Measurements from ENCODE around the gene OR4D10. TPM values are rescaled to one million over a fixed set of nuclear protein-coding genes. Genes with fewer than 3 reads are reported as not detected.
A peak's percentile ranks its signal among the peaks of the same experiment; 100 is the strongest.

OR4D10 gene
- total and polyA plus RNA-seq, 2 of the 13 experiments (the other 11 are each of a cell fraction or from before 2014, with no cell fraction given), result not detected

- TF ChIP-seq ZNF530 (CRISPR knock-in tag; IDR thresholded peaks at IDR 0.05; ENCODE audit: low read depth) (no peak), ZGPAT (CRISPR knock-in tag; IDR thresholded peaks at IDR 0.05) (no peak), ZNF703 (CRISPR knock-in tag; IDR thresholded peaks at IDR 0.05; ENCODE audit: borderline replicate concordance) (no peak), ZNF484 (CRISPR knock-in tag; IDR thresholded peaks at IDR 0.05; ENCODE audit: borderline replicate concordance, low read depth) (no peak), PLRG1 (conservative IDR thresholded peaks at IDR 0.05) (no peak), DPF2 (CRISPR knock-in tag; IDR thresholded peaks at IDR 0.05; ENCODE audit: borderline replicate concordance, low read depth) (no peak)
- TF ChIP-seq, protein P1, sequence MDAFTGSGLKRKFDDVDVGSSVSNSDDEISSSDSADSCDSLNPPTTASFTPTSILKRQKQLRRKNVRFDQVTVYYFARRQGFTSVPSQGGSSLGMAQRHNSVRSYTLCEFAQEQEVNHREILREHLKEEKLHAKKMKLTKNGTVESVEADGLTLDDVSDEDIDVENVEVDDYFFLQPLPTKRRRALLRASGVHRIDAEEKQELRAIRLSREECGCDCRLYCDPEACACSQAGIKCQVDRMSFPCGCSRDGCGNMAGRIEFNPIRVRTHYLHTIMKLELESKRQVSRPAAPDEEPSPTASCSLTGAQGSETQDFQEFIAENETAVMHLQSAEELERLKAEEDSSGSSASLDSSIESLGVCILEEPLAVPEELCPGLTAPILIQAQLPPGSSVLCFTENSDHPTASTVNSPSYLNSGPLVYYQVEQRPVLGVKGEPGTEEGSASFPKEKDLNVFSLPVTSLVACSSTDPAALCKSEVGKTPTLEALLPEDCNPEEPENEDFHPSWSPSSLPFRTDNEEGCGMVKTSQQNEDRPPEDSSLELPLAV (CRISPR knock-in tag; conservative IDR thresholded peaks at IDR 0.05; ENCODE audit: low read depth), result no peak
These were observed 47.6 kb downstream of the OR4D10 start (continued) for GRCh38 chr11:59520741-59521140.

GRCh38 chr11:59523541-59523940 lies 50.4 kb downstream of the OR4D10 start:
- TF ChIP-seq ZNF124 (CRISPR knock-in tag; IDR thresholded peaks at IDR 0.05), result no peak
- no peak for TF ChIP-seq SOX6 (IDR thresholded peaks at IDR 0.05)
- no peak for TF ChIP-seq SOX6 (CRISPR knock-in tag; IDR thresholded peaks at IDR 0.05)
- no peak for TF ChIP-seq YEATS4 (CRISPR knock-in tag; IDR thresholded peaks at IDR 0.05; ENCODE audit: borderline replicate concordance)
- no peak for TF ChIP-seq ATF2 (CRISPR knock-in tag; IDR thresholded peaks at IDR 0.05)
- no peak for TF ChIP-seq ZNF577 (CRISPR knock-in tag; IDR thresholded peaks at IDR 0.05; ENCODE audit: borderline replicate concordance, low read depth)
- no peak overlapping the region for H3K4me2 ChIP-seq (ENCODE audit: low read depth, low read length)
- H3K36me3 ChIP-seq (replicated peaks in 1 of 2; ENCODE audit: control insufficient read depth in 1 of 2, insufficient read depth in 2 of 2, low read length in 2 of 2), result no peaks in the 10 kb centered on the region
- POLR2A ChIA-PET, result no interaction called here
- ATAC-seq (peak; percentile 68), FAIRE-seq (no peak), DNase-seq (ENCODE audit: low spot score) (no peak)
- CTCF ChIA-PET (ENCODE audit: low intra/inter-chr PET ratio, low total read pairs), result no interaction called here
- peaks cover 3% of the 10 kb centered on the region; the same call in 1 of the 2 replicates for H3K4me1 ChIP-seq (ENCODE audit: insufficient read depth, low read length)
- intact Hi-C loops (cut with micrococcal nuclease; ENCODE audit: unreplicated experiment) (no loop called here), in situ Hi-C loops (cut with HindIII; ENCODE audit: extremely low pct_ligation_motif_present, low pct_unique_long_range_greater_than_20kb) (no loop called here)
- H3K27me3 ChIP-seq (ENCODE audit: control insufficient read depth in 1 of 2, insufficient read depth in 2 of 2, low read length in 2 of 2), result peaks cover 0 to 7% of the 10 kb centered on the region in 2 experiments; a peak in 1 of 5 replicates
- H3K9me3 ChIP-seq (ENCODE audit: low read length), result no peaks in the 10 kb centered on the region
- no peaks in the 10 kb centered on the region for H3K79me2 ChIP-seq (ENCODE audit: insufficient read depth, low read length)
- H4K20me1 ChIP-seq (ENCODE audit: insufficient read depth, low read length), result no peaks in the 10 kb centered on the region
- WGBS (ENCODE audit: low lambda C conversion rate), result 0% methylated on average over 1 of the region's 1 CpG
- no peak overlapping the region for H3K9ac ChIP-seq (ENCODE audit: insufficient read depth, low read depth, low read length)
- H3K4me3 ChIP-seq (replicated peaks in 1 of 3; ENCODE audit: insufficient read depth in 1 of 3, low read depth in 2 of 3, low read length in 3 of 3), result no peak overlapping the region
- no peak overlapping the region for H3K27ac ChIP-seq (ENCODE audit: extremely low read length, insufficient read depth, low read length)
- no peak overlapping the region for H2AFZ ChIP-seq (ENCODE audit: low read length)
- BruUV-seq (replicated peaks), result no TSS peak

Measured in HepG2 (cell line).